ENCODE measurements around the gene FGA.

Gene FGA

DNA sequence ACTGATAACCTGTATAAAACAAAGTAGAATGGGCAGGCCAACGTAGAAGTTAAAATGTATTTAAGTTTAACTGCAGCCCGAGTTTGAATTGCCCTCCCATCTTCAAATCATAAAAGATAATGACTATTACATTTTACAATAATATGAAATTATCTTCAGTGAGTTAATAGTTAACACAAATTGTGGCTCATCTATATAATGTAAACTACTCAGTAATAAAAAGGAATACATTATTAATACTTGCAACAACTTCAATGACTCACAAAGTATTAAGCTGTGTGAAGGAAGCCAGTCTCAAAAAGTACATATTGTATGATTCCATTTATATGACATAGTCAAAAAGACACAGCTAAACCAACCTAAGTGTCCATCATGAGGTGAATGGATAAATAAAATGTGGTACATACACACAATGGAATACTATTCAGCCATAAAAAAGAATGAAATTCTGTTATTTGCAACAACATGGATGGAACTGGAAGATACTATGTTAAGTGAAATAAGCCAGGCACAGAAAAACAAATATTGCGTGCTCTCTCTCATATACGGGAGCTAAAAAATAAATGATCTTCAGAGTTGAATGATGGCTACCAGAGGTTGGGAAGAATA is 48.2 kb downstream of the FGA start:
- DNase-seq = no peak
